Nephron (organoid): ENCODE measurements around the gene TMC5.

Experiments
- H3K27ac Mint-ChIP-seq, 3 experiments: 2 replicates each; pipeline ENCODE4 v1.8.0; 2020; ENCODE audit warnings: mixed read lengths in 3 of 3, mild to moderate bottlenecking in 2 of 3, moderate library complexity in 1 of 3
- H3K27me3 Mint-ChIP-seq: 2 replicates; pipeline ENCODE4 v1.8.0; 2021; ENCODE audit warnings: low read depth, mild to moderate bottlenecking, moderate library complexity, mixed read lengths
- H3K36me3 Mint-ChIP-seq: 2 replicates; pipeline ENCODE4 v1.8.0; 2020; ENCODE audit warnings: low read depth, mixed read lengths
- H3K4me1 Mint-ChIP-seq: 2 replicates; pipeline ENCODE4 v1.8.0; 2020; ENCODE audit warnings: mixed read lengths
- H3K4me3 Mint-ChIP-seq, 3 experiments: 2 replicates each; pipeline ENCODE4 v1.8.0; 2020; ENCODE audit warnings: mild to moderate bottlenecking in 3 of 3, mixed read lengths in 3 of 3, moderate library complexity in 2 of 3
- H3K9me3 Mint-ChIP-seq: 2 replicates; pipeline ENCODE4 v1.8.0; 2020; ENCODE audit warnings: mixed read lengths
- CTCF ChIP-seq, 3 experiments: fragments of 200-600 bp; sonication (generic); IDR thresholded peaks; one replicate each; pipeline ENCODE4 v1.5.0; 2021; ENCODE audit warnings: antibody characterized with exemption in 3 of 3; ENCODE audit not compliant: unreplicated experiment in 3 of 3

The TMC5 gene

GRCh38 chr16:19474617-19475016, 56.9 kb downstream of the TMC5 start:
- H3K27ac Mint-ChIP-seq, result no peak overlapping the region
- TF ChIP-seq CTCF (IDR thresholded peaks at IDR 0.05; ENCODE audit: unreplicated experiment in 3 of 3), result no peak
- H3K27me3 Mint-ChIP-seq, result no peaks in the 10 kb centered on the region
- no peaks in the 10 kb centered on the region for H3K36me3 Mint-ChIP-seq
- no peaks in the 10 kb centered on the region for H3K9me3 Mint-ChIP-seq
- no peak overlapping the region for H3K4me3 Mint-ChIP-seq
- H3K4me1 Mint-ChIP-seq, result no peaks in the 10 kb centered on the region

GRCh38 chr16:19478505-19478904, 60.8 kb downstream of the TMC5 start:
- H3K4me1 Mint-ChIP-seq, result no peaks in the 10 kb centered on the region
- H3K27me3 Mint-ChIP-seq, result no peaks in the 10 kb centered on the region
- no peaks in the 10 kb centered on the region for H3K36me3 Mint-ChIP-seq
- TF ChIP-seq CTCF (IDR thresholded peaks at IDR 0.05; ENCODE audit: unreplicated experiment in 3 of 3), result no peak
- no peak overlapping the region for H3K27ac Mint-ChIP-seq
- no peaks in the 10 kb centered on the region for H3K9me3 Mint-ChIP-seq
- no peak overlapping the region for H3K4me3 Mint-ChIP-seq

GRCh38 chr16:19479302-19479721, 61.6 kb downstream of the TMC5 start:
- Mint-ChIP-seq H3K27ac (no peak overlapping the region), H3K9me3 (no peaks in the 10 kb centered on the region), H3K4me1 (no peaks in the 10 kb centered on the region), H3K4me3 (no peak overlapping the region), H3K27me3 (no peaks in the 10 kb centered on the region), H3K36me3 (no peaks in the 10 kb centered on the region)
- no peak for TF ChIP-seq CTCF (IDR thresholded peaks at IDR 0.05; ENCODE audit: unreplicated experiment in 3 of 3)

- Mint-ChIP-seq H3K27me3 (no peaks in the 10 kb centered on the region), H3K4me3 (no peak overlapping the region), H3K9me3 (no peaks in the 10 kb centered on the region), H3K36me3 (no peaks in the 10 kb centered on the region), H3K4me1 (no peaks in the 10 kb centered on the region), H3K27ac (no peak overlapping the region)
- no peak for TF ChIP-seq CTCF (IDR thresholded peaks at IDR 0.05; ENCODE audit: unreplicated experiment in 3 of 3)
Measured at GRCh38 chr16:19481296-19481695, 63.6 kb downstream of the TMC5 start.

GRCh38 chr16:19481769-19482168, 64.1 kb downstream of the TMC5 start:
- Mint-ChIP-seq H3K4me3 (no peak overlapping the region), H3K27ac (no peak overlapping the region), H3K27me3 (no peaks in the 10 kb centered on the region), H3K9me3 (no peaks in the 10 kb centered on the region), H3K36me3 (no peaks in the 10 kb centered on the region), H3K4me1 (no peaks in the 10 kb centered on the region)
- no peak for TF ChIP-seq CTCF (IDR thresholded peaks at IDR 0.05; ENCODE audit: unreplicated experiment in 3 of 3)

- Mint-ChIP-seq H3K27me3 (no peaks in the 10 kb centered on the region), H3K4me1 (no peaks in the 10 kb centered on the region), H3K9me3 (no peaks in the 10 kb centered on the region), H3K4me3 (no peak overlapping the region), H3K27ac (no peak overlapping the region), H3K36me3 (no peaks in the 10 kb centered on the region)
- TF ChIP-seq CTCF (IDR thresholded peaks at IDR 0.05; ENCODE audit: unreplicated experiment in 3 of 3), result no peak
Measured at GRCh38 chr16:19482291-19482690, 64.6 kb downstream of the TMC5 start.
